Calu3 (cell line): ENCODE results near the gene CCL13. TPM values are rescaled to one million over a fixed set of nuclear protein-coding genes. Genes with fewer than 3 reads are reported as not detected.

Source experiments
- BruUV-seq: library from RNA; stranded (reverse); fragments of 400-500 nt; replicated peaks from 2 replicates; lab custom pipeline; 2021; lab: Mats Ljungman, UMichigan
- CTCF ChIA-PET: fragments of 300-600 bp; sonication (Branson Sonifier 250); formaldehyde crosslinking; loops from one replicate; lab custom pipeline; 2022; ENCODE audit warnings: antibody characterized with exemption; lab: Charles Lee
- DNase-seq: peaks from one replicate; pipeline ENCODE4 v3.0.0; 2022
- H3K27ac Mint-ChIP-seq: one replicate; pipeline ENCODE4 v1.8.0; 2022; ENCODE audit warnings: mixed read lengths; ENCODE audit not compliant: unreplicated experiment
- H3K27me3 Mint-ChIP-seq: one replicate; pipeline ENCODE4 v1.8.0; 2022; ENCODE audit warnings: mixed read lengths; ENCODE audit not compliant: unreplicated experiment
- H3K36me3 Mint-ChIP-seq: one replicate; pipeline ENCODE4 v1.8.0; 2022; ENCODE audit warnings: mild to moderate bottlenecking, moderate library complexity, mixed read lengths; ENCODE audit not compliant: insufficient read depth, unreplicated experiment
- H3K4me1 Mint-ChIP-seq: one replicate; pipeline ENCODE4 v1.8.0; 2022; ENCODE audit warnings: mild to moderate bottlenecking, low read depth, mixed read lengths; ENCODE audit not compliant: unreplicated experiment
- H3K4me3 Mint-ChIP-seq: one replicate; pipeline ENCODE4 v1.8.0; 2022; ENCODE audit warnings: mild to moderate bottlenecking, low read depth, moderate library complexity, mixed read lengths; ENCODE audit not compliant: unreplicated experiment
- H3K9me3 Mint-ChIP-seq: one replicate; pipeline ENCODE4 v1.8.0; 2022; ENCODE audit warnings: low read depth, mixed read lengths; ENCODE audit not compliant: unreplicated experiment
- CTCF ChIP-seq: fragments of 200-600 bp; IDR thresholded peaks from one replicate; pipeline ENCODE4 v1.8.0; 2022; ENCODE audit warnings: antibody characterized with exemption; ENCODE audit not compliant: unreplicated experiment
- intact Hi-C: fragments of 100-400 bp; cut with micrococcal nuclease; formaldehyde crosslinking; loops from one replicate; pipeline ENCODE4 v1.10.0; 2022; ENCODE audit not compliant: unreplicated experiment
- total RNA-seq: library from RNA; stranded (reverse); gene quantifications from 2 replicates; pipeline ENCODE4 v1.2.3, GENCODE V29; 2022

CCL13 gene
- total RNA-seq, 1 experiment from 2014 or later, result not detected

DNA sequence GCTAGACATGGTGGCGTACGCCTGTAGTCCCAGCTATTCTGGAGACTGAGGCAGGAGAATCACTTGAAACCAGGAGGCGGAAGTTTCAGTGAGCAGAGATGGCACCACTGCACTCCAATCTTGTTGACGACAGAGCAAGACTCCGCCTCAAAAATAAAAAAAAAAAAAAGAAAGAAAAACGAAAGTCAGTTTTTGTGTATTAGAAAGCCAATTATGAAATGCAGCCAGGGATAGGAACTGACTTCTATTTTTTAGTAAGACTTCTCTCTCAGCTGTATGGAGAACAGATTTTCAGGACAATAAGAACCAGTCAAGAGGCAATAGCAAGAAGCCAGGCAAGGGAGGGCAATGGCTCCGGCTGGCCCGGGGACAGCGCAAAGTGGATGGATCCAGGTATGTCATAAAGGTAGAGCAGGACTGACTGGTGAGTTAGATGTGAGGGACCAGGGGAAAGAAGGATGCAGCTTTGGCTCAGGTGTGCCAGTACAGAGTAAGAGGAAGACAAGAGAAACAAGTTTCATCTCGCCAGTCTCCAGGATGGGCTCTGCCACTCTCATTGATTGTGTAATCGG lies 19.2 kb downstream of the CCL13 start:
- no peak overlapping the region for H3K4me3 Mint-ChIP-seq
- no peak for TF ChIP-seq CTCF
- CTCF ChIA-PET, result no interaction called here

GRCh38 chr17:34377078-34377823 lies 21.0 kb downstream of the CCL13 start:
- no peak for DNase-seq
- CTCF ChIA-PET, result no interaction called here
- H3K4me3 Mint-ChIP-seq, result no peak overlapping the region
- no peak overlapping the region for H3K27ac Mint-ChIP-seq
- no TSS peak for BruUV-seq
- H3K4me1 Mint-ChIP-seq, result no peaks in the 10 kb centered on the region
- intact Hi-C loops, result no loop called here
- H3K27me3 Mint-ChIP-seq, result peaks cover 95% of the 10 kb centered on the region
- H3K36me3 Mint-ChIP-seq, result no peaks in the 10 kb centered on the region
- no peaks in the 10 kb centered on the region for H3K9me3 Mint-ChIP-seq
- no peak for TF ChIP-seq CTCF

More for the DNA sequence above, 19.2 kb downstream of the CCL13 start:
- DNase-seq, result no peak
- Mint-ChIP-seq H3K27me3 (peaks cover 86% of the 10 kb centered on the region), H3K27ac (no peak overlapping the region), H3K4me1 (no peaks in the 10 kb centered on the region), H3K36me3 (no peaks in the 10 kb centered on the region), H3K9me3 (no peaks in the 10 kb centered on the region)
- no TSS peak for BruUV-seq
- intact Hi-C loops, result no loop called here

GRCh38 chr17:34378664-34379101 lies 22.4 kb downstream of the CCL13 start:
- Mint-ChIP-seq H3K4me1 (no peaks in the 10 kb centered on the region), H3K36me3 (no peaks in the 10 kb centered on the region), H3K4me3 (no peak overlapping the region), H3K27me3 (peaks cover 95% of the 10 kb centered on the region), H3K27ac (no peak overlapping the region), H3K9me3 (no peaks in the 10 kb centered on the region)
- TF ChIP-seq CTCF, result no peak
- CTCF ChIA-PET, result no interaction called here
- BruUV-seq, result no TSS peak
- intact Hi-C loops, result no loop called here
- DNase-seq, result no peak

DNA sequence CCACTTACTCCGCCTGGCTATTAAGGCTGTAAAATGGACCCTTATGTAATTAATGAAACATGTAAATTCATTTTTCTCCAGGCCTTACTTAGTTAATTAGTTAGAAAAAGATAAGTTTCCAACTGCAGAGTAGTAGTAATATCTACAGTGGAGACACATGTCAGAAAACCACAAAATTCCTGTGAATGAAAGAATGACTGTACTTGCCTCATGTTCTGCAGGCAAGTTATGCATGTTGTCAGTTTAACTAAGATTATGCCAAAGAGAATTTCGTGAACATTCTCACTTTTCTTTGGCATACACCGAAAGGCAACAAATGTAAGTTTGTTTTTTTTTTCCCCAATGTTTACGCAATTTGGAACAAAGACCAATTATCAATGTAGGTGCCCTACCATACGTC lies 23.6 kb downstream of the CCL13 start:
- CTCF ChIA-PET, result no interaction called here
- Mint-ChIP-seq H3K36me3 (no peaks in the 10 kb centered on the region), H3K4me3 (no peak overlapping the region), H3K27ac (no peak overlapping the region), H3K27me3 (peaks cover 95% of the 10 kb centered on the region), H3K9me3 (no peaks in the 10 kb centered on the region), H3K4me1 (no peaks in the 10 kb centered on the region)
- no peak for DNase-seq
- TF ChIP-seq CTCF, result no peak
- intact Hi-C loops, result no loop called here
- no TSS peak for BruUV-seq
